Cardiac fibroblast (primary cell): ENCODE measurements around the gene OSBPL9.

Experiments used
- DNase-seq, 2 donors: peaks; one replicate each; pipeline versions ENCODE4 v3.0.0 to v3.0.0-alpha.2; 2010; ENCODE audit warnings: low read depth in 2 of 2
- H3K4me3 ChIP-seq, 2 donors: replicated peaks in 1 of 2; 1 replicate in 1 of 2; 2 replicates in 1 of 2; pipeline ENCODE4 v1.5.1; 2011; ENCODE audit warnings: low read depth in 2 of 2, low read length in 2 of 2, mild to moderate bottlenecking in 2 of 2, moderate library complexity in 1 of 2
- TF ChIP-seq, protein P1 (sequence below): IDR thresholded peaks from one replicate; pipeline ENCODE4 v1.5.1; 2011; ENCODE audit warnings: low read depth, mild to moderate bottlenecking, low read length, inconsistent platforms

OSBPL9 gene

GRCh38 chr1:51790385-51790784 is 173.5 kb downstream of the OSBPL9 start:
- TF ChIP-seq, protein P1, sequence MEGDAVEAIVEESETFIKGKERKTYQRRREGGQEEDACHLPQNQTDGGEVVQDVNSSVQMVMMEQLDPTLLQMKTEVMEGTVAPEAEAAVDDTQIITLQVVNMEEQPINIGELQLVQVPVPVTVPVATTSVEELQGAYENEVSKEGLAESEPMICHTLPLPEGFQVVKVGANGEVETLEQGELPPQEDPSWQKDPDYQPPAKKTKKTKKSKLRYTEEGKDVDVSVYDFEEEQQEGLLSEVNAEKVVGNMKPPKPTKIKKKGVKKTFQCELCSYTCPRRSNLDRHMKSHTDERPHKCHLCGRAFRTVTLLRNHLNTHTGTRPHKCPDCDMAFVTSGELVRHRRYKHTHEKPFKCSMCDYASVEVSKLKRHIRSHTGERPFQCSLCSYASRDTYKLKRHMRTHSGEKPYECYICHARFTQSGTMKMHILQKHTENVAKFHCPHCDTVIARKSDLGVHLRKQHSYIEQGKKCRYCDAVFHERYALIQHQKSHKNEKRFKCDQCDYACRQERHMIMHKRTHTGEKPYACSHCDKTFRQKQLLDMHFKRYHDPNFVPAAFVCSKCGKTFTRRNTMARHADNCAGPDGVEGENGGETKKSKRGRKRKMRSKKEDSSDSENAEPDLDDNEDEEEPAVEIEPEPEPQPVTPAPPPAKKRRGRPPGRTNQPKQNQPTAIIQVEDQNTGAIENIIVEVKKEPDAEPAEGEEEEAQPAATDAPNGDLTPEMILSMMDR: no peak
- no peak overlapping the region for H3K4me3 ChIP-seq
- DNase-seq: no peak

GRCh38 chr1:51791888-51792287 is 175.0 kb downstream of the OSBPL9 start:
- H3K4me3 ChIP-seq: no peak overlapping the region
- DNase-seq: no peak
- TF ChIP-seq, protein P1: no peak

DNA sequence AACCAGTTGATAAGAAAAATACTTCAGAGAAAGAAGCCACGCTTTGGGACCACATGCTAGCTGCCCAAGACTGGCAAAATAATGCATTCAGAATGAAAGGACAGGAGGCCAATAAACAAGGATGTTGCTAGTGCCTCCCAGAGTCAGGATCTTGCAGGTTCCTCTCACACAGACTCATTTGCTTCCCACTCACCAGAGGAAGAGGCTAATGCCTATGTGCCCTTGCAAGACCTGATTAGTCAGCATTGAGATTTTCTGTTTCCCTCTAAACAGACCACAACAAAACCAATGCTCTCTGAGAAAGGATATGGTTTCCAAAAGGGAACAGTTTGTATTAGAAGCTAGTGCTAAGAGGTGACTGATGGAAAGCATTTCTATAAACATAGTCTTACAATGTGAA is 176.0 kb downstream of the OSBPL9 start:
- peak; percentile 48 to 69 for DNase-seq
- TF ChIP-seq, protein P1: no peak
- H3K4me3 ChIP-seq: no peak overlapping the region

DNA sequence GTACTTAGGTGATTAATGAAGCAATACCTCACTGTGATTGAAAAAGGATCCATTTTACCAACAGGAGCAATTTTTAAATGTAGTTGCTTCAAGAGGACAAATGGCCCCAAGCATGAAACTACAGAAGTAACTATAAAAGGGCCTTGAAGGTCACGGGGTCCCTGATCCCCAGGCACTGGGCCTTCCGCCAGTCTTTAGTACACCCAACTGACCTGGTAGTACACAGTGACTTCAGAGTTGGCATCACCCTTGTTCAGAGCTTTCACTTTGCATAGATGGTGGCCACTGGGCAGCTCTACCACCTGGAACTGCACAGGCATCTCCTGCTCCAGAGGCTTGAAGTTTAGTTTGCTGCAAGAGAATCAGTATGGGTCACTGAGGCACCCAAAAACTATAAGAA is 177.4 kb downstream of the OSBPL9 start:
- TF ChIP-seq, protein P1: no peak
- no peak for DNase-seq

GRCh38 chr1:51794868-51795267 is 178.0 kb downstream of the OSBPL9 start:
- TF ChIP-seq, protein P1: no peak
- no peak for DNase-seq
- H3K4me3 ChIP-seq: no peak overlapping the region

More for the DNA sequence above, 177.4 kb downstream of the OSBPL9 start:
- no peak overlapping the region for H3K4me3 ChIP-seq

DNA sequence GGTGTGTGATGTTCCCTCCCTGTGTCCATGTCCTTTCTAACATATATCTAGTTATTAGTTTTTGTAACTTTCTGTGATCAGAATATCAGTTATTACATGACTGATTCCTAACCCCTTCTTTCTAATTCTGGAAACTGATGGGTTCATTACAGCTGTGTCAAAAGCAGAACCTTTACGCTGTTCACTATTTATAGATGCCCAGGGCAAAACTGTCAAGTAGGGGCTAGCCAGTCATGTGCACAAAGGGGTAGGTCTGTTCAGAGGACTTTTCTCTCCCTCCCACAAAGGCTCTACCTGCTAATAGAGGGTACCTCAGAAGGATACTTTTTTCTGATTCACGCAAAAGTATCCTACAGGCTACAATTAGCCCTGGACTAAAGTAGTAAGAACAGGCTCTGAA is 182.5 kb downstream of the OSBPL9 start:
- TF ChIP-seq, protein P1: no peak
- no peak for DNase-seq
- no peak overlapping the region for H3K4me3 ChIP-seq

GRCh38 chr1:51814513-51814912 is 197.6 kb downstream of the OSBPL9 start:
- no peak for DNase-seq
- H3K4me3 ChIP-seq: no peak overlapping the region
- TF ChIP-seq, protein P1: no peak
